Lung (tissue), 12 donors: ENCODE data around the gene TAS2R50. TPM values are rescaled to one million over a fixed set of nuclear protein-coding genes. Genes with fewer than 3 reads are reported as not detected.

Source experiments
- ATAC-seq: fragments of 200-7000 bp; cut with Tn5 transposase; one replicate; pipeline ENCODE4 v1.9.1; 2020; ENCODE audit warnings: moderate number of reproducible peaks; ENCODE audit not compliant: insufficient read depth, low FRiP score
- DNase-seq, 3 donors: peaks; one replicate each; pipeline ENCODE4 v3.0.0-alpha.2; 2013 to 2017
- H3K27ac ChIP-seq, 2 donors: one replicate each; pipeline ENCODE4 v1.5.1; 2013; ENCODE audit warnings: mild to moderate bottlenecking in 2 of 2, moderate library complexity in 2 of 2, control low read depth in 1 of 2, inconsistent platforms in 1 of 2, low read depth in 1 of 2, low read length in 1 of 2
- H3K27me3 ChIP-seq, 3 donors: one replicate each; pipeline ENCODE4 v1.5.1; 2013; ENCODE audit warnings: low read length in 2 of 3; ENCODE audit not compliant: control insufficient read depth in 3 of 3, insufficient read depth in 3 of 3
- H3K36me3 ChIP-seq, 4 donors: one replicate each; pipeline ENCODE4 v1.5.1; 2013; ENCODE audit warnings: low read length in 4 of 4, mild to moderate bottlenecking in 1 of 4, moderate library complexity in 1 of 4; ENCODE audit not compliant: control insufficient read depth in 4 of 4, insufficient read depth in 4 of 4
- H3K4me1 ChIP-seq, 5 donors: one replicate each; pipeline ENCODE4 v1.5.1; 2013; ENCODE audit warnings: low read length in 5 of 5, mild to moderate bottlenecking in 2 of 5, moderate library complexity in 1 of 5; ENCODE audit not compliant: control insufficient read depth in 5 of 5, insufficient read depth in 5 of 5
- H3K4me3 ChIP-seq: one replicate; pipeline ENCODE4 v1.5.1; 2013; ENCODE audit warnings: mild to moderate bottlenecking, control low read depth, moderate library complexity
- H3K9ac ChIP-seq, 2 donors: one replicate each; pipeline ENCODE4 v1.5.1; 2013; ENCODE audit warnings: low read length in 2 of 2, control low read depth in 1 of 2; ENCODE audit not compliant: insufficient read depth in 1 of 2
- H3K9me3 ChIP-seq, 4 donors: one replicate each; pipeline ENCODE4 v1.5.1; 2013; ENCODE audit warnings: low read length in 3 of 4, mild to moderate bottlenecking in 1 of 4, moderate library complexity in 1 of 4; ENCODE audit not compliant: control insufficient read depth in 4 of 4, insufficient read depth in 3 of 4
- WGBS, 2 donors: extraction: QIAGEN DNeasy Blood & Tissue Kit; methylation state at CpG; one replicate each; pipeline ENCODE4 v1.1.7; 2013; 5-methylcytosine and 5-hydroxymethylcytosine counted together
- polyA plus RNA-seq, 2 donors: library from polyadenylated mRNA; stranded (reverse); fragments of 200-250 nt; gene quantifications; one replicate each; pipeline ENCODE4 v1.2.1, GENCODE V29; 2013
- total RNA-seq, 2 donors: library from RNA; depleted of rRNA in 1 of 2; stranded (reverse); fragments of >200 nt in 1 of 2; gene quantifications; one replicate each; pipeline ENCODE4 v1.2.1, GENCODE V29; 2014 to 2021
- TF ChIP-seq, protein P1 (sequence below): IDR thresholded peaks from 2 replicates; pipeline ENCODE4 v1.5.1; 2012; ENCODE audit warnings: mild to moderate bottlenecking; ENCODE audit errors: control extremely low read depth, extremely low read depth
- donor health status: control.
- donor health status: control.
- donor health status: Bipolar disorder and iron deficiency.
- donor health status: healthy.
- donor health status: DM: yes; HTN: yes; CAD: no.

Gene TAS2R50
- total and polyA plus RNA-seq, 4 donors: 0.03 to 11.1 (median 1.8) TPM; not detected in 1

DNA sequence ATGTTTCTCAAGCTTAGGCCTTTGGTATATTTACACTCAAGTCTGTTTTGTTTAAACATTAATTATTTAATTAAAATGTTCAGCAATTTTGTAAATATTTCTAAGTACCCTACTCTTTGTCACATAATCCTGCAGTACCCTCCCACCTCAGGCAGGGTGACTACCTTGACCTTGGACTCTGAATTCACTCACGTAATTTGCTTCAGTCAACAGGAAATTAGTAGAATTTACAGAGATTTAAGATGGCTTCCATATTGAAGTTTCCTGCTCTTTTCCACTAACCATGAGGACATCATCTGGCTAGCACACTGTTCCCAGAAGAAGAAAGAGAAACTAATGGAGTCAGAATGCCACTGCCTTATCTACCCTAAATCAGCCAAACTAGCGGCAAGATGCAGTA lies 36.7 kb upstream of the TAS2R50 start:
- H3K4me1 ChIP-seq: peaks cover 0 to 3% (median 0%) of the 10 kb centered on the region in 5 donors
- TF ChIP-seq, protein P1, sequence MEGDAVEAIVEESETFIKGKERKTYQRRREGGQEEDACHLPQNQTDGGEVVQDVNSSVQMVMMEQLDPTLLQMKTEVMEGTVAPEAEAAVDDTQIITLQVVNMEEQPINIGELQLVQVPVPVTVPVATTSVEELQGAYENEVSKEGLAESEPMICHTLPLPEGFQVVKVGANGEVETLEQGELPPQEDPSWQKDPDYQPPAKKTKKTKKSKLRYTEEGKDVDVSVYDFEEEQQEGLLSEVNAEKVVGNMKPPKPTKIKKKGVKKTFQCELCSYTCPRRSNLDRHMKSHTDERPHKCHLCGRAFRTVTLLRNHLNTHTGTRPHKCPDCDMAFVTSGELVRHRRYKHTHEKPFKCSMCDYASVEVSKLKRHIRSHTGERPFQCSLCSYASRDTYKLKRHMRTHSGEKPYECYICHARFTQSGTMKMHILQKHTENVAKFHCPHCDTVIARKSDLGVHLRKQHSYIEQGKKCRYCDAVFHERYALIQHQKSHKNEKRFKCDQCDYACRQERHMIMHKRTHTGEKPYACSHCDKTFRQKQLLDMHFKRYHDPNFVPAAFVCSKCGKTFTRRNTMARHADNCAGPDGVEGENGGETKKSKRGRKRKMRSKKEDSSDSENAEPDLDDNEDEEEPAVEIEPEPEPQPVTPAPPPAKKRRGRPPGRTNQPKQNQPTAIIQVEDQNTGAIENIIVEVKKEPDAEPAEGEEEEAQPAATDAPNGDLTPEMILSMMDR: no peak
- no peak for ATAC-seq
- 83 to 91% methylated on average over 2 of the region's 2 CpGs for WGBS, 2 donors
- H3K27me3 ChIP-seq: no peaks in the 10 kb centered on the region
- DNase-seq: no peak
- no peak overlapping the region for H3K27ac ChIP-seq
- no peak overlapping the region for H3K4me3 ChIP-seq
- H3K9me3 ChIP-seq: no peaks in the 10 kb centered on the region
- no peak overlapping the region for H3K9ac ChIP-seq
- peaks cover 0 to 11% (median 3%) of the 10 kb centered on the region in 4 donors for H3K36me3 ChIP-seq

GRCh38 chr12:11022520-11022919 lies 35.8 kb upstream of the TAS2R50 start, which contains the start of gene TAS2R19:
TSS of gene TAS2R19 (minus strand) at chr12:11022620. CDS start at chr12:11022571, 49 bp downstream.
- H3K9ac ChIP-seq: no peak within 1 kb of the TSS

DNA sequence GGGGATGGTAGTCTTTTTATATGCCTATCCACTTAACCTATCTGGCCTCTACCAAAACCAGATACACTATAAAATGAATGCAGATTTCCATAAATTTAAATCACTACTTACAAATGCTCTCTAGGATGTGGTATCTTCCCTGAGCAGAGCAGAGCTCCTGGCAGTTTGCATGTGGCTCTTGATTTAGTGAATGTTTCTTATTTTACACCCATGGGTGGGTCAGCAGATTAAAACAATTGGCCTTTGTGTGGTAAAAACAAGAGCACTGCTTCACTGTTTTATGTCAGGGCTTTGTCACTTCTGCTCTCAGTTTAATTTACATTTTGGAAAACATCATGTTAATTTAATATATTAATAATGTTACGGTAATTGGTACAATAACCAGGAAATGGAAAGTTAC lies 30.2 kb upstream of the TAS2R50 start:
- H3K9me3 ChIP-seq: no peaks in the 10 kb centered on the region
- WGBS, 2 donors: 89 to 97% methylated on average over 1 of the region's 1 CpG
- H3K27ac ChIP-seq: no peak overlapping the region
- DNase-seq: no peak
- no peak overlapping the region for H3K9ac ChIP-seq
- TF ChIP-seq, protein P1: no peak
- H3K27me3 ChIP-seq: no peaks in the 10 kb centered on the region
- H3K4me1 ChIP-seq: peaks cover 0 to 4% (median 0%) of the 10 kb centered on the region in 5 donors
- peaks cover 0 to 2% (median 0%) of the 10 kb centered on the region in 4 donors for H3K36me3 ChIP-seq
- no peak for ATAC-seq
- no peak overlapping the region for H3K4me3 ChIP-seq

More at GRCh38 chr12:11022520-11022919, 35.8 kb upstream of the TAS2R50 start, which contains the start of gene TAS2R19:
- Histone ChIP-seq H3K4me3 (no peak within 1 kb of the TSS), H3K4me1 (peaks cover 0 to 3% (median 0%) of the 10 kb centered on the region in 5 donors), H3K9me3 (no peaks in the 10 kb centered on the region), H3K27ac (no peak within 1 kb of the TSS), H3K36me3 (peaks cover 0 to 5% (median 1%) of the 10 kb centered on the region in 4 donors), H3K27me3 (no peaks in the 10 kb centered on the region)
- TF ChIP-seq, protein P1: no peak
- ATAC-seq (no peak), DNase-seq (no peak)
- WGBS, 2 donors: 85 to 95% methylated on average over 1 of the region's 1 CpG
